Body of pancreas (tissue), 4 donors: ENCODE results near the gene GRID2.

ENCODE experiments used
- POLR2A ChIP-seq, 3 donors: fragments of 450-650 bp; IDR thresholded peaks; one replicate each; pipeline ENCODE4 v1.6.1; 2016; ENCODE audit warnings: antibody characterized with exemption in 3 of 3, mild to moderate bottlenecking in 2 of 3
- TF ChIP-seq, protein P1 (sequence below), 7 experiments: fragments of 450-650 bp in 4 of 7; fragments of 200-600 bp in 3 of 7; sonication (generic) in 3 of 7; IDR thresholded peaks; one replicate each; pipeline ENCODE4 v1.5.1; 2016 to 2019; ENCODE audit warnings: antibody characterized with exemption in 7 of 7

DNA sequence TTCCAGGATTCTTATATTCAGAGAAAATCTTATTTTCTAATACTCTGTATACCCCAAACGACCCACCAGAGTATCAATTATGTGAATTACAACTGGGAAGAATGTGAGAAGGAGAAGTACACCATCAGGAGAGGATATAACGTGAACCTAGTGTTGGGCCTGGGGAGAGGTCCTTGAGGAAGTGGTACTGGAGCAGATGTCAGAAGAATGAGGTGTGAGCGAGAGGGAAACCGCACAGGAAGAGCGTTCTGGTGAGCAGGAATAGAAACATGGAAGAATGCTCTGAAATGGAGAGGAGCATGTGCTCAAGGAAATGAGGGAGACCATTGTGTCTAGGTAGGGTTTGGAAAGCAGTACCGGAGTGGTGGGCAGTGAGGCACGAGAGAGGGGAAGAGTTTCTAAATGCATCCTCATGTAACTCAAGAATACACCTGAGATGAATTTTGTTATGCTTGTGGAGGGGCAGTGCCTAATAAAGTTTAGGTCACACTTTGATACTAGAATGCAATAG, 151.6 kb downstream of the GRID2 start:
- TF ChIP-seq POLR2A (IDR thresholded peaks at IDR 0.05) = no peak
- TF ChIP-seq, protein P1, sequence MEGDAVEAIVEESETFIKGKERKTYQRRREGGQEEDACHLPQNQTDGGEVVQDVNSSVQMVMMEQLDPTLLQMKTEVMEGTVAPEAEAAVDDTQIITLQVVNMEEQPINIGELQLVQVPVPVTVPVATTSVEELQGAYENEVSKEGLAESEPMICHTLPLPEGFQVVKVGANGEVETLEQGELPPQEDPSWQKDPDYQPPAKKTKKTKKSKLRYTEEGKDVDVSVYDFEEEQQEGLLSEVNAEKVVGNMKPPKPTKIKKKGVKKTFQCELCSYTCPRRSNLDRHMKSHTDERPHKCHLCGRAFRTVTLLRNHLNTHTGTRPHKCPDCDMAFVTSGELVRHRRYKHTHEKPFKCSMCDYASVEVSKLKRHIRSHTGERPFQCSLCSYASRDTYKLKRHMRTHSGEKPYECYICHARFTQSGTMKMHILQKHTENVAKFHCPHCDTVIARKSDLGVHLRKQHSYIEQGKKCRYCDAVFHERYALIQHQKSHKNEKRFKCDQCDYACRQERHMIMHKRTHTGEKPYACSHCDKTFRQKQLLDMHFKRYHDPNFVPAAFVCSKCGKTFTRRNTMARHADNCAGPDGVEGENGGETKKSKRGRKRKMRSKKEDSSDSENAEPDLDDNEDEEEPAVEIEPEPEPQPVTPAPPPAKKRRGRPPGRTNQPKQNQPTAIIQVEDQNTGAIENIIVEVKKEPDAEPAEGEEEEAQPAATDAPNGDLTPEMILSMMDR (IDR thresholded peaks at IDR 0.05) = no peak
